HUES6 (cell line): ENCODE measurements around the gene DEDD2.

Experiments used
- H3K27ac ChIP-seq: 2 replicates; pipeline ENCODE4 v1.7.0; 2013; ENCODE audit warnings: low read depth, mild to moderate bottlenecking, low read length, inconsistent platforms
- H3K27me3 ChIP-seq: 2 replicates; pipeline ENCODE4 v1.6.1; 2013; ENCODE audit warnings: low read length; ENCODE audit not compliant: control insufficient read depth, insufficient read depth
- H3K36me3 ChIP-seq: 2 replicates; pipeline ENCODE4 v1.6.1; 2013; ENCODE audit warnings: low read length; ENCODE audit not compliant: control insufficient read depth, insufficient read depth
- H3K4me1 ChIP-seq: 2 replicates; pipeline ENCODE4 v1.6.1; 2013; ENCODE audit warnings: low read length; ENCODE audit not compliant: control insufficient read depth, insufficient read depth
- H3K4me3 ChIP-seq: 2 replicates; pipeline ENCODE4 v1.5.1; 2013; ENCODE audit warnings: low read depth, low read length
- H3K9ac ChIP-seq: one replicate; pipeline ENCODE4 v1.6.1; 2013; ENCODE audit warnings: mild to moderate bottlenecking, low read length
- H3K9me3 ChIP-seq: 2 replicates; pipeline ENCODE4 v1.6.1; 2013; ENCODE audit warnings: low read depth, low read length; ENCODE audit not compliant: control insufficient read depth, insufficient read depth

The DEDD2 gene

DNA sequence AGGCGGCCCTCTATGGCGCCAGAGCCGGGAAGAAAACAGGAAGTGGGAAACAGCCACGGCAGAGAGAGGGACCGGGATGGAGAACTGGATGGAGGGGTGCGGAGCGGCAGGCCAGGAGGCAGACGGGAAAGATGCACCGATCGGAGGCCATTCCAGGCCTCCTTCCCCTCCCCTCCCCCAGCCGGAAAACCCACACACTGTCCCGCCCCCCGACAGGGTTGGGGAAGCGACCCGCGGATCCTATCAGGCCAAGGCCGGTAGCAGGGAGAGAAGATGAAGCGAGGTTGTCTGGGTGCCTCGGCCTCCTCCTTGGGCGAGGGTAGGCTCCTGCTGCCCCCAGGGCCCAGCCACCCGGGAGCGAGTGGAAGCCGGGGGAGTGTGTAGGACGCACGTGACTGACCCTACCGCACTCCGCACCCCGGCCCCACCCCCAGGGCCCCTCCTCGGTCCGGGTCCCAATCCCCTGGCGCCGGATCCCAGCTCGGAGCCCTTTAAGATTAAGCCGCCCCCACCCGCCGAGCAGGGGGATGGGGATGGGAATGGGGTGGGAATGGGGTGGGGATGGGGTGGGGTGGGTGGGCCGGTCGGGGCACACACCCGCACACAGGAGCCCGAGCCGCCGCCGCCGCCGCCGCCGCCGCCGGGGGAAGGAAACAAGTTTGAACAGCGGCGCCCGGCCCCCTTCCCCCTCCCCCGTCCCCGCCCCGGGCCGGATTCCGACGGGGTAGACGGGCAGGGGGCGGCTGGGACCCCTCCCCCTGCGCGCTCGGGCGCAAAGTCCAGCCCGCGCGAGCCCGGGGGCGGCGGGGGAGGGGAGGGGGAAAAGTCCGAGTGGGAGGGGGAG lies 36.0 kb upstream of the DEDD2 start:
- H3K27ac ChIP-seq, result peak overlapping the region; percentile 98; the same call in 1 of the 2 replicates
- peaks cover 19% of the 10 kb centered on the region for H3K36me3 ChIP-seq
- H3K9me3 ChIP-seq, result no peaks in the 10 kb centered on the region
- H3K4me3 ChIP-seq, result peak overlapping the region; percentile 95
- H3K4me1 ChIP-seq, result peaks cover 26% of the 10 kb centered on the region
- H3K9ac ChIP-seq, result peak overlapping the region; percentile 84
- no peaks in the 10 kb centered on the region for H3K27me3 ChIP-seq

DNA sequence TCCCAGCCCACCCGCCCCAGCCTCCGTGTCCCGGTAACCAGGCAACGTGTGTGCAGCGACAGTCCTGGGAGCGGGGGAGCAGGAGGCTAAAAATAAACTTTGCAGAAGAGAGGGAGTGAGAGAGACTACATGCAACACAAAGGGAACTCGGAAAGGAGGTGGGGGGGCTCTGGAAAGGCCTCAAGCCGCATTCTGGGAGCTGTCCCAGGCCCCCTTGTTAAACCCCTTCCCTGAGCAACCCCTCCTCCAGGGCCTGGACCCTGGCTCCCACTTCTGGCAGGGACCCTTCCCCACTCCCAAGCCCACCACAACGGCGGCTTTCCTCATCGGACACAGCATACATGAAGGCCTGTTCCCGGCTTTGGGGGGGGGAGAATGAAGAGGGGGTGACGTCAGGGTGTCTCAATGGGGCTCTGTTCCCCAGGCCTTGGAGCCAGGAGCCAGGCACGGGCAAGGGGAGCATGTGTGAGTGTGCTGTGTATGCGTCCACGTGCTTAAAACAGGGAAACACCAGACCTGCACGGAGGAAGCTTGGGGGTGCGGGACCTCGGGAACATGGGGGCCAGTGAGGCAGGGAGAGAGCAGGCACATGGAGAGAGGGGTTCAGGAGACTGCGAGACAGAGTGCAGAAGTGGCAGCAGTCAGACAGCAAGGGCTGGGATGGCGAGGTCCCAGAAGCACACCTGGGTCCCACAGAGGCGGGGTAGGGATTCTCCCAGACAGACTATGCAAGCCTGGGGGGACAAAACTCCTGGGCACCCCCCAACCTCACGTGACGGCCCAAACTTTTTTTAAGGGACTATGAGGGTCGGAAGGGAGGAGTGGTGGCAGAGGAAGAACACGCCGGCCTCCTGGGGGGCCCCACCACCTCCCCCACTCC lies 35.1 kb upstream of the DEDD2 start:
- Histone ChIP-seq H3K36me3 (peaks cover 19% of the 10 kb centered on the region), H3K9me3 (no peaks in the 10 kb centered on the region), H3K9ac (peak overlapping the region; percentile 84), H3K27ac (peak overlapping the region; percentile 76; the same call in 1 of the 2 replicates), H3K27me3 (no peaks in the 10 kb centered on the region), H3K4me1 (peaks cover 26% of the 10 kb centered on the region), H3K4me3 (peak overlapping the region; percentile 81)

DNA sequence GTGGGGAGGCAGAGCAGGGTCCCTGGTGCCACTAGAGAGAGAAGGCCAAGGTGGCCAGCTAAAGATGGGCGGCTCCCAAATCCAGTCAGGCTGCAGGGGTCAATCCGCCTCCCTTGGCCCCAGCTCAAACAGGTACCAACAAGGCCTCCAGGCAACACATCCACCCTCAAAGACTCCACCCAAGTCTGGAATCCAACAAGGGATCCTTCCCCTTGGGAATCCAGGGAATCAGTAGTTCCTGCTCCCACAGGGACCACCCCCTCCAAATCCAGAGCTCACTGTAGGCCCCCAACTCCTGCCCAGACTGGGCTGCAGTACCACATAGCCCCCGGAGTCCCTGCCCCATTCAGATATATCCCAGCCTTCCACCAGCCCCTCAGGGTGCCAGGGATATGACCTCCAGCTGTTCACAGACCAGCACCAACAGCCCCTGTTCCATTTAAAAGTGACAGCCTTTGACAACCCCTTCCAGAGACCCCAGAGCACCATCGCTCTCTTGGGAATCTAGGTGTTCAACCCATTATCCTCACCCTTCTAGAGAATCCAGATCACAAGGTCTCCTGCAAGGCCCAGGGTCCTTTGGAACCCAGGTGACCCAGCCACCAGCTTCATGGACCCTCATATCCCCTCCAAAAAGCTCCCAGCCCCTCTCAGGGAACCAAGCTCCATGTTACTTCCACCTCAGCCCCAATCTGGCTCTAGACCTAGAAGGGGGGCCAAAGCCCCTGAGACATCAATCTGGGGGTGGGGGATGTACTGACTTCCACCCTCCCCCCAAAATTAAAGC lies 34.3 kb upstream of the DEDD2 start:
- H3K27ac ChIP-seq, result no peak overlapping the region

DNA sequence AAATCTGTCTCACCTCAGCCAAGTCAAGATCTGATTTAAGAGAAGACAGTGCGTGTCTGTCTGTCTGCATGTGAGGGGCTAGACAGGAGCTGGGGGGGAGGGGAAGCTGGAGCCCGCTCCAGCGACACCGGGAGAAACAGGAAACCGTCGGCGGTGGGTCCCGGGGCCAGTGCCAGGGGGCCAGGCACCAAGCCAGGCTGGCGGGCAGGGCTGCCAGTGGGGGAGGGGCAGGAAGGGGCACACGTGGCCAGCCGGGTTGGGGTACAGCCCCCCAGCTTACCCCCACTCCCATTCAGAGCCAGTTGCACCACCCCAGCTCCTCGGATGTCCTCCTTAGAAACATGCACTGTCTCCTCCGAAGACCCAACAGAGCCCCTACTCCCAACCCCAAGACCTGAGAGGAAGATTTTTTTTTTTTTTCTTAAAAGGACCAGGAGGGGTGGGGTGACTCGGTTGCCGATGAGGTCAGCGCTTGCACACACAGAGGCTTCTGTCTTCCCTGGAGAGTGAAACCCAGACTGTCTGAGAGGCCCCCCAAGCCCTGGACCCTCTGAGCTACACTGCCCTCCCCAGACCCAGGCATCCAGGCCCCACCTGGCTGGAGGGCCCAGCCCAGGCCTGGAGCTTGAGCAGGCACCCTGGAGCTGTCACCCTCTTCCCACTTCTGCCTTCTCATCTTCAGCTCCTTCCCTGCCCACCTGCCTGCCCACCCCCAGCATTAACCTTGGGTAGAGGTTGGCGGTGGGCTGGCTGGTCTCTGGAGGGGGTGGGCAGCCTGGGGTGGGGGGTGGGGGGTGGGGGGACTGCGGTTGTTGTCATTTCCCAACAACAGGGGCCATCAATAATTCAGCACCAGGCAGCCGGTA lies 33.4 kb upstream of the DEDD2 start:
- Histone ChIP-seq H3K36me3 (peaks cover 25% of the 10 kb centered on the region), H3K4me1 (peaks cover 37% of the 10 kb centered on the region), H3K27me3 (no peaks in the 10 kb centered on the region), H3K9ac (peak overlapping the region; percentile 16), H3K4me3 (no peak overlapping the region), H3K27ac (no peak overlapping the region), H3K9me3 (no peaks in the 10 kb centered on the region)

More for the DNA sequence above, 34.3 kb upstream of the DEDD2 start:
- Histone ChIP-seq H3K4me1 (peaks cover 32% of the 10 kb centered on the region), H3K27me3 (no peaks in the 10 kb centered on the region), H3K36me3 (peaks cover 20% of the 10 kb centered on the region), H3K9ac (no peak overlapping the region), H3K4me3 (peak overlapping the region; percentile 39; the same call in 1 of the 2 replicates), H3K9me3 (no peaks in the 10 kb centered on the region)

- Histone ChIP-seq H3K36me3 (peaks cover 25% of the 10 kb centered on the region), H3K9ac (no peak overlapping the region), H3K4me1 (peaks cover 37% of the 10 kb centered on the region), H3K4me3 (no peak overlapping the region), H3K9me3 (no peaks in the 10 kb centered on the region), H3K27ac (no peak overlapping the region), H3K27me3 (no peaks in the 10 kb centered on the region)
These were observed 32.7 kb upstream of the DEDD2 start for GRCh38 chr19:42250183-42250665.

DNA sequence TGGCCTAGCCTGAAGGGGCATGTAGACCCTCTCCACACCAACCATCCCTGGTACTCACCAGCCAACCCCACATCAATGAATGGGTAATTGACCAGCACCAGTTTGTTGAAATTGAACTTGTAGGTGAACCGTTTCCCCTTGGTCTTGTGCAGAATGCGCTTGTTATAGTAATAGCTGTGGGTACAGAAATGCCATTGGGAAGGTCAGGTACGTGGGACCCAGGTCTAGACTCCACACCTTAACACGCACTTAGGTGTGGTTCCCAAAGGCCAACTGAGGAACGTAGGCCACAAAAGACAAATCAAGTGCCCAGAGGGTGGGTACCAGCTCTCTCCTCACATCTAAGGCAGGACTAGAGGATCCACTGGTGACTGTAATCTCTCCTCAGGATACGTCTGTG lies 32.3 kb upstream of the DEDD2 start:
- H3K27me3 ChIP-seq, result no peaks in the 10 kb centered on the region
- H3K9ac ChIP-seq, result no peak overlapping the region
- no peak overlapping the region for H3K27ac ChIP-seq
- H3K4me1 ChIP-seq, result peaks cover 40% of the 10 kb centered on the region
- peaks cover 25% of the 10 kb centered on the region for H3K36me3 ChIP-seq
- no peaks in the 10 kb centered on the region for H3K9me3 ChIP-seq
- no peak overlapping the region for H3K4me3 ChIP-seq

- Histone ChIP-seq H3K4me3 (no peak overlapping the region), H3K4me1 (peaks cover 40% of the 10 kb centered on the region), H3K9ac (no peak overlapping the region), H3K27me3 (no peaks in the 10 kb centered on the region), H3K36me3 (peaks cover 25% of the 10 kb centered on the region), H3K9me3 (no peaks in the 10 kb centered on the region), H3K27ac (no peak overlapping the region)
These were observed 31.8 kb upstream of the DEDD2 start for GRCh38 chr19:42249149-42249750.

- no peak overlapping the region for H3K9ac ChIP-seq
- no peak overlapping the region for H3K4me3 ChIP-seq
- H3K4me1 ChIP-seq, result peaks cover 40% of the 10 kb centered on the region
- peaks cover 25% of the 10 kb centered on the region for H3K36me3 ChIP-seq
- H3K27me3 ChIP-seq, result no peaks in the 10 kb centered on the region
- H3K9me3 ChIP-seq, result no peaks in the 10 kb centered on the region
- H3K27ac ChIP-seq, result no peak overlapping the region
These were observed 31.0 kb upstream of the DEDD2 start for GRCh38 chr19:42248270-42249148.

DNA sequence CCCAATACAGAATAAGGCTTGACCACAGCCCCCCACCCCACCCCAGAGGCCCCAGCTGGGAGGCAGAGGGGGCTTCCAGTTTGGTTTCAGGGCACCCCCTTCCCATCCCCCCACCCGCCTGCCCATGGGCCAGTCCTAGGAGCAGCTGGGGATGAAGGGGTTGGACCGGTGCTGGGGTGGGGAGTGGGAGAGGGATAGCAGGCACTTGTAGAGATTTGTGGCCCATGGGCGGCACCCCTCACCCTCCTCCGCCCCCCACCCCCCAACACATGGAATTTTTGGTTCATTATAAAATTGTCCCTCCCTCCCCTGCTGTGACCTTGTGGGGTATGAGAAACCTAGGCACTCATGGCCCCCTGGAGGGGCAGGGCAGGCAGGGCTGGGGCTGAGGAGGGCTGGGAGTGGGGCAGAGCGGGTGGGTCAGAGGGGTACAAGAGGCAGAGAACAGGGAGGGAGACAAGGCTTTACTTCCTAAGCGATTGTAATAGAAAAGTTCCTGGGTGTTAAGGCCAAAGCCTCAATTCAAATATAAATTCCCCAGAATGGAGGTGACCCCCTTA lies 30.2 kb upstream of the DEDD2 start:
- H3K36me3 ChIP-seq, result peaks cover 25% of the 10 kb centered on the region
- no peak overlapping the region for H3K4me3 ChIP-seq
- peaks cover 36% of the 10 kb centered on the region for H3K4me1 ChIP-seq
- no peaks in the 10 kb centered on the region for H3K9me3 ChIP-seq
- H3K9ac ChIP-seq, result no peak overlapping the region
- no peaks in the 10 kb centered on the region for H3K27me3 ChIP-seq
- no peak overlapping the region for H3K27ac ChIP-seq
